Heart left ventricle (tissue), 16 donors: ENCODE data around the gene ICOSLG. TPM values are rescaled to one million over a fixed set of nuclear protein-coding genes. Genes with fewer than 3 reads are reported as not detected.
"Not testable (repeated sequence)": the region's sequence is repeated elsewhere in the genome, so short reads cannot be mapped to it uniquely, and the experiment has no call there.

Experiments
- ATAC-seq, 4 donors: fragments of 200-7000 bp; cut with Tn5 transposase; one replicate each; pipeline ENCODE4 v1.9.1; 2020 to 2022; ENCODE audit warnings: moderate library complexity in 4 of 4, mild to moderate bottlenecking in 3 of 4, moderate number of reproducible peaks in 1 of 4
- DNase-seq, 5 donors: peaks; one replicate each; pipeline ENCODE4 v3.0.0-alpha.2; 2020
- H3K27ac ChIP-seq, 12 donors: fragments of 200-600 bp; sonication (generic) in 4 of 12; one replicate each; pipeline versions ENCODE4 v1.5.0 to v1.8.0; 2016 to 2022; ENCODE audit warnings: mild to moderate bottlenecking in 2 of 12
- H3K27me3 ChIP-seq, 9 donors: fragments of 200-600 bp; sonication (generic) in 2 of 9; one replicate each; pipeline versions ENCODE4 v1.5.1 to v1.8.0; 2016 to 2022; ENCODE audit warnings: mild to moderate bottlenecking in 3 of 9
- H3K36me3 ChIP-seq, 9 donors: fragments of 200-600 bp; sonication (generic) in 2 of 9; one replicate each; pipeline versions ENCODE4 v1.5.0 to v1.8.0; 2018 to 2022; ENCODE audit warnings: mild to moderate bottlenecking in 2 of 9
- H3K4me1 ChIP-seq, 12 donors: fragments of 200-600 bp; sonication (generic) in 4 of 12; one replicate each; pipeline versions ENCODE4 v1.5.0 to v1.8.0; 2016 to 2022; ENCODE audit warnings: mild to moderate bottlenecking in 3 of 12
- H3K4me3 ChIP-seq, 12 donors: fragments of 200-600 bp; sonication (generic) in 4 of 12; one replicate each; pipeline versions ENCODE4 v1.5.0 to v1.8.0; 2017 to 2022; ENCODE audit warnings: mild to moderate bottlenecking in 9 of 12, moderate library complexity in 4 of 12
- H3K9me3 ChIP-seq, 12 donors: fragments of 200-600 bp; sonication (generic) in 4 of 12; one replicate each; pipeline versions ENCODE4 v1.5.0 to v1.8.0; 2016 to 2022; ENCODE audit warnings: mild to moderate bottlenecking in 1 of 12
- WGBS, 4 donors: extraction: QIAGEN DNeasy Blood & Tissue Kit in 2 of 4; methylation state at CpG; one replicate each; pipeline versions ENCODE4 v1.1.5 to v1.1.7; 2013 to 2018; 5-methylcytosine and 5-hydroxymethylcytosine counted together
- intact Hi-C, 10 donors: fragments of 100-400 bp; cut with DNase I; formaldehyde crosslinking; loops; one replicate each; pipeline versions ENCODE4 v1.11.1 to v1.14.2; 2022
- polyA plus RNA-seq, 2 donors: library from polyadenylated mRNA; stranded (reverse); fragments of 200-250 nt; gene quantifications; one replicate each; pipeline ENCODE4 v1.2.3, GENCODE V29; 2013
- total RNA-seq, 9 donors: library from RNA; depleted of rRNA in 2 of 9; stranded (reverse); fragments of >200 nt in 2 of 9; fragmentation: NEBNext Ultra II Directional in 3 of 9; extraction: Animal tissue kit (Norgen Biotek cat#: 25700) in 3 of 9; gene quantifications; one replicate each; pipeline versions ENCODE4 v1.1.0 to v1.2.4, GENCODE V29; 2016 to 2023
- donor health status: ischemic (EF 13 %, LVEDD 7.1; RV severe dilation, severe dysfunction).
- donor health status: healthy with polysubstance abuse.
- donor health status: DM: no; HTN: yes; CAD: no.
- donor health status: DM: no; HTN: no; CAD: no.
- donor health status: ischemic (EF 25% LVEDD 6.9; RV normal size, moderate dysfunction).
- donor health status: ischemic (EF 25% LVEDD 5.7; RV mildly dilated, moderate dysfunction).
- donor health status: healthy.
- donor health status: DM: yes; HTN: yes; CAD: no.
- donor health status: ischemic (EF 35%, LVEDD 5.7; RV mildly dilated, moderate dysfunction).
- donor health status: nonischemic (EF 11% LVEDD 7.7; RV severe dilation, severe dysfunction).
- donor health status: DM: yes; HTN: yes; CAD: no.
- donor health status: PGD.
- donor health status: ischemic (EF 29% LVEDD 5.4; RV normal size, mild dysfunction).
- donor health status: nonischemic (EF 23%, LVEDD 6.1; RV moderate dilation, normal function).

The ICOSLG gene
- total and polyA plus RNA-seq, 11 donors, result 0.78 to 5.5 (median 1.5) TPM

DNA sequence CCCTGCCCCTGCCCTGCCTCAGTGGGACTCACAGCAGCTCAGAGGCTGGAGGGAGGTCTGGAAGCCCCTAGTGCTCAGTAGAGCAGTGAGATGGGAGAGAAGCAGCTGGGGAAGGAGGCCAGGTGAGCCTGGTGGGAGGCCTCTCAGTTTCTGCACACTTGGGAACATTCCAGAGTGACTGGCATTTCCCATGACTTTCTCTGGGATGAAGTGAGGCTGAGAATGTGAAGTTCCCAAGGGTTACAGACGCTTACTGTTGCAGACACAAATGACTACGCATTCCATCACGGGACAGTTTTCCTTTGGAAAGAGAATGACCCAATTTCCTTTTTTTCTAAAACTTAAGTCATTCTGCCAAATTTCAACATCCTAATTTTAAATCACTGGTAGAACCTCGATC is 59.2 kb downstream of the ICOSLG start:
- H3K4me1 ChIP-seq, H3K36me3 ChIP-seq, DNase-seq, intact Hi-C loops, H3K4me3 ChIP-seq, H3K27me3 ChIP-seq, H3K9me3 ChIP-seq: not testable (repeated sequence)
- peak overlapping the region in 4 of 12 donors; percentile 38 to 71 (median 54) for H3K27ac ChIP-seq
- peak; percentile 58 to 87 (median 76) for ATAC-seq
- WGBS, 4 donors, result no CpG with 5 or more reads among the region's 4 CpGs

GRCh38 chr21:44176127-44176526 is 64.6 kb downstream of the ICOSLG start:
- intact Hi-C loops, DNase-seq, H3K4me3 ChIP-seq, H3K27ac ChIP-seq, H3K4me1 ChIP-seq, H3K36me3 ChIP-seq, H3K9me3 ChIP-seq, ATAC-seq, H3K27me3 ChIP-seq: not testable (repeated sequence)
- 92% methylated on average over 6 of the region's 14 CpGs; no CpG with 5 or more reads in 3 of the 4 donors for WGBS, 4 donors

- intact Hi-C loops, H3K4me1 ChIP-seq, H3K36me3 ChIP-seq, DNase-seq, H3K27ac ChIP-seq, H3K9me3 ChIP-seq, H3K27me3 ChIP-seq, H3K4me3 ChIP-seq: not testable (repeated sequence)
- WGBS, 4 donors, result 93% methylated on average over 2 of the region's 17 CpGs; no CpG with 5 or more reads in 3 of the 4 donors
- ATAC-seq, result peak in 3 of 4 donors; percentile 34 to 57 (median 51)
Measured at GRCh38 chr21:44175189-44175588, 65.6 kb downstream of the ICOSLG start.

Other genes starting within 250 kb of the ICOSLG start
- gene TRAPPC10, start 228.6 kb downstream of the ICOSLG start, total RNA-seq, result 10 to 100 TPM; 14.6 to 32.0 (median 22.5) TPM
- 10 to 100 TPM in 1 of 2 donors, 1 to 10 TPM in 1; 5.6 to 12.0 TPM for gene TRAPPC10, start 228.6 kb downstream of the ICOSLG start, polyA plus RNA-seq
- 10 to 100 TPM in 1 of 9 donors, 1 to 10 TPM in 6, under 1 TPM in 1, not detected in 1; 0.70 to 10.2 (median 5.0) TPM for gene PWP2, start 133.5 kb downstream of the ICOSLG start, total RNA-seq
- gene PWP2, start 133.5 kb downstream of the ICOSLG start, polyA plus RNA-seq, result 1 to 10 TPM; 1.1 to 6.0 TPM
- gene GATD3, start 107.3 kb downstream of the ICOSLG start, total RNA-seq, result 100 to 1,000 TPM in 2 of 9 donors, 10 to 100 TPM in 7; 10.2 to 140 (median 14.1) TPM
- gene GATD3, start 107.3 kb downstream of the ICOSLG start, polyA plus RNA-seq, result 100 to 1,000 TPM in 1 of 2 donors, 10 to 100 TPM in 1; 26.5 to 109 TPM
- not detected for gene DNMT3L, start 21.0 kb upstream of the ICOSLG start, total RNA-seq
- gene DNMT3L, start 21.0 kb upstream of the ICOSLG start, polyA plus RNA-seq, result not detected
- gene AIRE, start 44.9 kb upstream of the ICOSLG start, total RNA-seq, result under 1 TPM in 2 of 9 donors, not detected in 7; 0.16 to 0.21 TPM
- gene AIRE, start 44.9 kb upstream of the ICOSLG start, polyA plus RNA-seq, result under 1 TPM in 1 of 2 donors, not detected in 1; 0.03 TPM
- gene PFKL, start 59.1 kb upstream of the ICOSLG start, total RNA-seq, result 10 to 100 TPM; 36.9 to 85.1 (median 46.1) TPM
- gene PFKL, start 59.1 kb upstream of the ICOSLG start, polyA plus RNA-seq, result 10 to 100 TPM; 34.0 to 61.6 TPM
- 10 to 100 TPM; 10.4 to 31.6 (median 15.3) TPM for gene CFAP410, start 98.4 kb upstream of the ICOSLG start, total RNA-seq
- gene CFAP410, start 98.4 kb upstream of the ICOSLG start, polyA plus RNA-seq, result 10 to 100 TPM; 18.6 to 20.3 TPM
- gene TRPM2, start 112.7 kb upstream of the ICOSLG start, total RNA-seq, result 10 to 100 TPM in 1 of 9 donors, 1 to 10 TPM in 4, under 1 TPM in 4; 0.66 to 20.5 (median 1.2) TPM
- 1 to 10 TPM in 1 of 2 donors, under 1 TPM in 1; 0.91 to 1.2 TPM for gene TRPM2, start 112.7 kb upstream of the ICOSLG start, polyA plus RNA-seq
- 1 to 10 TPM; 1.7 to 5.3 (median 2.3) TPM for gene LRRC3, start 214.6 kb upstream of the ICOSLG start, total RNA-seq
- 1 to 10 TPM; 1.4 to 5.8 TPM for gene LRRC3, start 214.6 kb upstream of the ICOSLG start, polyA plus RNA-seq